HepG2 (cell line): ENCODE data around the gene CDCA4. TPM values are rescaled to one million over a fixed set of nuclear protein-coding genes. Genes with fewer than 3 reads are reported as not detected.

Experiments used
- ATAC-seq: fragments of 200-7000 bp; cut with Tn5 transposase; 3 replicates; pipeline ENCODE4 v1.9.1; 2020; ENCODE audit warnings: mild to moderate bottlenecking, moderate library complexity
- BruUV-seq: library from RNA; stranded (reverse); fragments of 400-500 nt; replicated peaks from 2 replicates; lab custom pipeline; 2021; lab: Mats Ljungman, UMichigan
- CTCF ChIA-PET: fragments of 300-600 bp; formaldehyde crosslinking; extraction: SDS; loops from one replicate; lab custom pipeline; 2021; ENCODE audit warnings: low total read pairs, inconsistent platforms, low intra/inter-chr PET ratio; lab: Yijun Ruan, JAX
- POLR2A ChIA-PET: fragments of 350-600 bp; sonication (Branson Sonifier 250); formaldehyde crosslinking; loops from one replicate; lab custom pipeline; 2020; ENCODE audit warnings: antibody characterized with exemption, inconsistent platforms; lab: Yijun Ruan, JAX
- DNase-seq: peaks from one replicate; pipeline ENCODE4 v3.0.0-alpha.2; 2015; ENCODE audit warnings: low spot score
- FAIRE-seq: peaks from 3 replicates; lab custom pipeline; 2011; peaks lifted over from hg19 to GRCh38; lab: Jason Lieb, UNC
- H2AFZ ChIP-seq: one replicate; pipeline ENCODE4 v1.6.1; 2011; ENCODE audit warnings: low read length, inconsistent platforms
- H3K27ac ChIP-seq: fragments of 300-600 bp; 3 replicates; pipeline ENCODE4 v1.8.0; 2011; ENCODE audit warnings: mixed run types, mild to moderate bottlenecking, mixed read lengths, low read length, inconsistent platforms; ENCODE audit not compliant: insufficient read depth; ENCODE audit errors: extremely low read length
- H3K27me3 ChIP-seq, 2 experiments: fragments of 200-600 bp in 1 of 2; 2 replicates in 1 of 2; 3 replicates in 1 of 2; pipeline versions ENCODE4 v1.6.0 to v1.8.0; 2011; ENCODE audit warnings: low read length in 2 of 2, mild to moderate bottlenecking in 2 of 2, moderate library complexity in 2 of 2, inconsistent platforms in 1 of 2; ENCODE audit not compliant: insufficient read depth in 2 of 2, control insufficient read depth in 1 of 2
- H3K36me3 ChIP-seq, 2 experiments: fragments of 200-600 bp in 1 of 2; replicated peaks in 1 of 2; 2 replicates in 1 of 2; 3 replicates in 1 of 2; pipeline versions ENCODE4 v1.5.1 to v1.8.0; 2011; ENCODE audit warnings: low read length in 2 of 2, inconsistent platforms in 1 of 2; ENCODE audit not compliant: insufficient read depth in 2 of 2, control insufficient read depth in 1 of 2
- H3K4me1 ChIP-seq: 2 replicates; pipeline ENCODE4 v1.5.1; 2012; ENCODE audit warnings: low read length, inconsistent platforms; ENCODE audit not compliant: insufficient read depth
- H3K4me2 ChIP-seq: 2 replicates; pipeline ENCODE4 v1.6.0; 2011; ENCODE audit warnings: low read depth, low read length, inconsistent platforms
- H3K4me3 ChIP-seq, 3 experiments: fragments of 200-600 bp in 1 of 3; sonication (generic), shearing (Covaris generic) in 1 of 3; replicated peaks in 1 of 3; 2 replicates each; pipeline ENCODE4 v1.5.1; 2011 to 2016; ENCODE audit warnings: low read length in 3 of 3, inconsistent platforms in 2 of 3, low read depth in 2 of 3, mild to moderate bottlenecking in 2 of 3, control low read depth in 1 of 3, mixed read lengths in 1 of 3; ENCODE audit not compliant: insufficient read depth in 1 of 3
- H3K79me2 ChIP-seq: one replicate; pipeline ENCODE4 v1.6.1; 2011; ENCODE audit warnings: low read length, inconsistent platforms; ENCODE audit not compliant: insufficient read depth
- H3K9ac ChIP-seq: 2 replicates; pipeline ENCODE4 v1.6.0; 2011; ENCODE audit warnings: mild to moderate bottlenecking, low read depth, low read length, inconsistent platforms; ENCODE audit not compliant: insufficient read depth
- H3K9me3 ChIP-seq: 2 replicates; pipeline ENCODE4 v1.5.1; 2012; ENCODE audit warnings: mild to moderate bottlenecking, low read length
- H4K20me1 ChIP-seq: 2 replicates; pipeline ENCODE4 v1.6.0; 2011; ENCODE audit warnings: inconsistent platforms, mild to moderate bottlenecking, low read length, moderate library complexity; ENCODE audit not compliant: insufficient read depth
- FOSL1 ChIP-seq: sonication (generic); formaldehyde crosslinking; IDR thresholded peaks from 2 replicates; pipeline ENCODE4 v1.9.0; 2021; ENCODE audit warnings: missing genetic modification reagents, borderline replicate concordance
- FUBP1 ChIP-seq: sonication (generic); formaldehyde crosslinking; IDR thresholded peaks from 2 replicates; pipeline ENCODE4 v1.5.1; 2020; ENCODE audit warnings: missing genetic modification reagents, mild to moderate bottlenecking, borderline replicate concordance
- GRHL1 ChIP-seq: sonication (generic); formaldehyde crosslinking; conservative IDR thresholded peaks from 2 replicates; pipeline ENCODE4 v1.8.0; 2022; ENCODE audit warnings: missing genetic modification reagents
- JDP2 ChIP-seq: sonication (generic); formaldehyde crosslinking; IDR thresholded peaks from 2 replicates; pipeline ENCODE4 v1.8.1; 2022; ENCODE audit warnings: missing genetic modification reagents, borderline replicate concordance
- ZBTB7B ChIP-seq: sonication (generic); formaldehyde crosslinking; IDR thresholded peaks from 2 replicates; pipeline ENCODE4 v1.4.0; 2020; ENCODE audit warnings: missing genetic modification reagents
- ZNF296 ChIP-seq: sonication (generic); formaldehyde crosslinking; conservative IDR thresholded peaks from 2 replicates; pipeline ENCODE4 v1.5.0; 2020; ENCODE audit warnings: mild to moderate bottlenecking, missing genetic modification reagents
- ZNF362 ChIP-seq: sonication (generic); formaldehyde crosslinking; IDR thresholded peaks from 2 replicates; pipeline ENCODE4 v1.4.0; 2020; ENCODE audit warnings: missing genetic modification reagents, mild to moderate bottlenecking, borderline replicate concordance
- ZNF432 ChIP-seq: sonication (generic); formaldehyde crosslinking; IDR thresholded peaks from 2 replicates; pipeline ENCODE4 v1.5.0; 2020; ENCODE audit warnings: missing genetic modification reagents, mild to moderate bottlenecking, borderline replicate concordance
- ZNF564 ChIP-seq: sonication (generic); formaldehyde crosslinking; IDR thresholded peaks from 2 replicates; pipeline ENCODE4 v1.8.1; 2023; ENCODE audit warnings: mild to moderate bottlenecking, missing genetic modification reagents
- ZNF646 ChIP-seq: sonication (generic); formaldehyde crosslinking; IDR thresholded peaks from 2 replicates; pipeline ENCODE4 v1.9.0; 2021; ENCODE audit warnings: mild to moderate bottlenecking, missing genetic modification reagents
- WGBS: methylation state at CpG from one replicate; pipeline ENCODE4 v1.1.6; 2017; ENCODE audit warnings: low lambda C conversion rate; 5-methylcytosine and 5-hydroxymethylcytosine counted together
- in situ Hi-C: cut with HindIII; loops from 2 replicates; pipeline ENCODE4 v1.10.0; 2017; ENCODE audit warnings: low pct_unique_long_range_greater_than_20kb; ENCODE audit not compliant: extremely low pct_ligation_motif_present
- intact Hi-C: fragments of 100-400 bp; cut with micrococcal nuclease; formaldehyde crosslinking; loops from one replicate; pipeline ENCODE4 v1.10.0; 2022; ENCODE audit not compliant: unreplicated experiment
- polyA plus RNA-seq, 8 experiments: library from polyadenylated mRNA; depleted of rRNA in 3 of 8; stranded (reverse) in 7 of 8; unstranded in 1 of 8; fragments of >200 nt; fragmentation: Illumina TruSeq in 4 of 8; extraction: Trizol in 4 of 8; gene quantifications; 2 replicates each; pipeline versions ENCODE4 v1.2.1 to v1.2.3, GENCODE V29; 2011 to 2016; ENCODE audit warnings: low read depth in 4 of 8, missing spikeins in 1 of 8, mixed read lengths in 1 of 8; ENCODE audit not compliant: insufficient read depth in 1 of 8
- total RNA-seq, 5 experiments: library from RNA; depleted of rRNA; stranded (reverse); fragments of >200 nt; fragmentation: Illumina TruSeq; extraction: Trizol; gene quantifications; 2 replicates each; pipeline ENCODE4 v1.2.3, GENCODE V29; 2016; ENCODE audit warnings: low read depth in 1 of 5

CDCA4 gene
- total and polyA plus RNA-seq, 2 of the 13 experiments (the other 11 are each of a cell fraction or from before 2014, with no cell fraction given) = 19.7 to 43.1 TPM

GRCh38 chr14:105014032-105014431 lies 6.9 kb downstream of the CDCA4 start:
- WGBS = 95% methylated on average over 6 of the region's 9 CpGs

More at GRCh38 chr14:105014032-105014431, 6.9 kb downstream of the CDCA4 start:
- intact Hi-C loops = no loop called here
- in situ Hi-C loops = no loop called here
- Histone ChIP-seq H3K9me3 (no peaks in the 10 kb centered on the region), H3K27ac (no peak overlapping the region), H3K36me3 (peaks cover 15 to 33% of the 10 kb centered on the region in 2 experiments; a peak in 4 of 5 replicates), H3K4me1 (peaks cover 53% of the 10 kb centered on the region), H3K79me2 (peaks cover 75% of the 10 kb centered on the region), H3K9ac (no peak overlapping the region), H4K20me1 (peaks cover 33% of the 10 kb centered on the region), H3K4me3 (no peak overlapping the region), H3K4me2 (no peak overlapping the region), H2AFZ (no peak overlapping the region), H3K27me3 (no peaks in the 10 kb centered on the region)
- POLR2A ChIA-PET = no interaction called here
- no TSS peak for BruUV-seq
- FAIRE-seq (no peak), ATAC-seq (no peak), DNase-seq (no peak)
- CTCF ChIA-PET = interaction anchor here (2.4 kb wide), 1 partner anchor 31 kb away, joined by 16 read pairs; no protein-coding TSS in a partner anchor
- TF ChIP-seq ZNF296 (CRISPR knock-in tag) (no peak), FUBP1 (no peak), ZBTB7B (CRISPR knock-in tag) (no peak), GRHL1 (CRISPR knock-in tag) (no peak), JDP2 (CRISPR knock-in tag) (no peak), ZNF646 (CRISPR knock-in tag) (no peak), ZNF432 (CRISPR knock-in tag) (no peak), FOSL1 (CRISPR knock-in tag) (no peak), ZNF564 (CRISPR knock-in tag) (no peak), ZNF362 (CRISPR knock-in tag) (no peak)
